Measurements from ENCODE around the gene ZBTB20.

Gene ZBTB20

DNA sequence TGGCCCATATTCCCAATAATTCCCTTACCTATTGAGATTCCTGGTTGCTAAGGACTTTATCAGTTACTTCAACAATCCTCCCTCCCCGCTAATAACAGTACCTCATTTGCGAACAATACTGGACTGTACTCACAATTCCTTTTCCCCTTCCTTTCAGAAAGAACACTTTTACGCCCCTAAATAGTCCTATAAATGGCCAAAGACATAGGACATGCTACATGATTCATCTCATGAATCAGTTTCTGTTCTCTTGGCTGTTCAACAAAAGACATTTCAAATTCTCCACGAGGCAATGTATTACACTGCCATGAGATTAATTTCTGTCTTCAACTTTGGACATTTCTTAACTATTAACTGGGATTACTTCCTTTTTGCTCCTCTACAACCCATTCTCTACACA is 588.8 kb downstream of the ZBTB20 start:
- no peaks in the 10 kb centered on the region for H3K36me3 ChIP-seq (ENCODE audit: control insufficient read depth, insufficient read depth, low read length)
- no peak overlapping the region for H3K4me3 ChIP-seq (ENCODE audit: low read length)
- no peak overlapping the region for H4K5ac ChIP-seq (ENCODE audit: low read length)
- H3K79me2 ChIP-seq (ENCODE audit: control insufficient read depth, insufficient read depth, low read length): no peaks in the 10 kb centered on the region
- no peak overlapping the region for H2BK5ac ChIP-seq (ENCODE audit: low read length)
- H3K23ac ChIP-seq (ENCODE audit: low read length): no peak overlapping the region
- no peak overlapping the region for H4K8ac ChIP-seq (ENCODE audit: low read depth, low read length)
- H3K79me1 ChIP-seq (ENCODE audit: low read length): no peaks in the 10 kb centered on the region
- H3K4me1 ChIP-seq (ENCODE audit: control insufficient read depth, low read depth, low read length): no peaks in the 10 kb centered on the region
- H3K18ac ChIP-seq (ENCODE audit: low read length): no peak overlapping the region
- DNase-seq: no peak
- no peak overlapping the region for H2BK120ac ChIP-seq (ENCODE audit: low read depth, low read length)
- H3K4me2 ChIP-seq (ENCODE audit: low read length): no peak overlapping the region
- no peak overlapping the region for H3K27ac ChIP-seq (ENCODE audit: low read depth, low read length)
- no peaks in the 10 kb centered on the region for H3K27me3 ChIP-seq (ENCODE audit: insufficient read depth, low read length, poor library complexity)
- no peak overlapping the region for H3K9ac ChIP-seq (ENCODE audit: low read length)
- 100% methylated on average over 1 of the region's 4 CpGs for WGBS (ENCODE audit: extremely low coverage, insufficient coverage, low lambda C conversion rate)
- H3K4ac ChIP-seq (ENCODE audit: low read depth, low read length): no peak overlapping the region
- no peak overlapping the region for H2BK15ac ChIP-seq (replicated peaks; ENCODE audit: low read depth)
- H2AK5ac ChIP-seq (ENCODE audit: low read length): no peak overlapping the region
- no peak overlapping the region for H3K56ac ChIP-seq (ENCODE audit: low read length)

DNA sequence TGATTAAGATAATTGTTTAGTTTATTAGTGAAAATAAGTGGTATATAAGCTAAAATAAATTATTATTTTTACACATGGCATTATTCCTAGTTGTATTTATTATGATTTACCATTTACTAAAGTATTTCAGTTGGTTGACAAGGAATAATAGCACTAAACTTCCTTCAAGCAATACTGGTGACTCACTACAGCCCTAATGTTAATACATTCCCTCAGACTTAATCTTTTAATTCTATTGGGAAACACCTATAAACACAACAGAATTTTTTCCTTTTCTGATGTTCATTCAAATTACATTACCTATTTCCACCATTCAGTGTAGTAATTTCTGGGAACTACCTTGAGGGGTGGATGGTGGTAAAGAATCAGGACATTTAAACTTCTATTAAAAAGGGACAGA is 589.3 kb downstream of the ZBTB20 start:
- no peak overlapping the region for H4K8ac ChIP-seq (ENCODE audit: low read depth, low read length)
- H3K23ac ChIP-seq (ENCODE audit: low read length): no peak overlapping the region
- H2BK120ac ChIP-seq (ENCODE audit: low read depth, low read length): no peak overlapping the region
- no peak for DNase-seq
- no peaks in the 10 kb centered on the region for H3K4me1 ChIP-seq (ENCODE audit: control insufficient read depth, low read depth, low read length)
- H3K36me3 ChIP-seq (ENCODE audit: control insufficient read depth, insufficient read depth, low read length): no peaks in the 10 kb centered on the region
- no peaks in the 10 kb centered on the region for H3K79me1 ChIP-seq (ENCODE audit: low read length)
- H3K27me3 ChIP-seq (ENCODE audit: insufficient read depth, low read length, poor library complexity): no peaks in the 10 kb centered on the region
- no peak overlapping the region for H3K18ac ChIP-seq (ENCODE audit: low read length)
- no peak overlapping the region for H2AK5ac ChIP-seq (ENCODE audit: low read length)
- no peak overlapping the region for H3K56ac ChIP-seq (ENCODE audit: low read length)
- H3K79me2 ChIP-seq (ENCODE audit: control insufficient read depth, insufficient read depth, low read length): no peaks in the 10 kb centered on the region
- H3K4ac ChIP-seq (ENCODE audit: low read depth, low read length): no peak overlapping the region
- H3K4me2 ChIP-seq (ENCODE audit: low read length): no peak overlapping the region
- no peak overlapping the region for H3K4me3 ChIP-seq (ENCODE audit: low read length)
- H3K9ac ChIP-seq (ENCODE audit: low read length): no peak overlapping the region
- no peak overlapping the region for H2BK15ac ChIP-seq (replicated peaks; ENCODE audit: low read depth)
- H2BK5ac ChIP-seq (ENCODE audit: low read length): no peak overlapping the region
- H4K5ac ChIP-seq (ENCODE audit: low read length): no peak overlapping the region
- H3K27ac ChIP-seq (ENCODE audit: low read depth, low read length): no peak overlapping the region

DNA sequence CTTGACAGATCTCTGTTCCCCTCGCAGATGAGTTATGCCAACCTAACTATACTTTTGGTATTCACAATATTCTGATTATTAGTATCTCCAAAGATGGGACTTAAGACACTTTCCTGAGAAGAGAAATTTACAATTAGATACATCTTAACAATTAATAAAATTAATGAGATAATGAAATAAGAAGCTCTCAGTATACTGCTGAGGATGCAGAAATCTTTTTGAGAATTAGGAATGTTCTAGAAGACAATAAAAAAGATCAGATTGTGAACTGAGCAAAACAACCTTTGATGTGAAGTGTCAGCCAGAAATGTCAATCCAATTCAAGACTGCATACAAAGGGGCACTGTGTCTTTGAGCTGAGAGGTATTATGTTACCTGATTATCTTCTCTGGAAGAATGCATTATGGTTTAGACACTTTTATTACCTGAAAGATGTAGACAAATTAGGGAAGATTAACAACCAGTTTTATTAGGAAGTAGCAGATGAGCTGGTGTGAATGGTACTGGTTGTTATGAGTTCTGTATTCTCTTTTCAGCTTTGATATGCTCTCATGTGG is 590.4 kb downstream of the ZBTB20 start:
- Histone ChIP-seq H2BK120ac (ENCODE audit: low read depth, low read length) (no peak overlapping the region), H2AK5ac (ENCODE audit: low read length) (no peak overlapping the region), H3K18ac (ENCODE audit: low read length) (no peak overlapping the region), H3K9ac (ENCODE audit: low read length) (no peak overlapping the region), H3K79me1 (ENCODE audit: low read length) (no peaks in the 10 kb centered on the region), H3K4me3 (ENCODE audit: low read length) (no peak overlapping the region), H3K4me1 (ENCODE audit: control insufficient read depth, low read depth, low read length) (no peaks in the 10 kb centered on the region), H3K79me2 (ENCODE audit: control insufficient read depth, insufficient read depth, low read length) (no peaks in the 10 kb centered on the region), H3K4ac (ENCODE audit: low read depth, low read length) (no peak overlapping the region), H3K56ac (ENCODE audit: low read length) (no peak overlapping the region), H2BK5ac (ENCODE audit: low read length) (no peak overlapping the region), H3K36me3 (ENCODE audit: control insufficient read depth, insufficient read depth, low read length) (no peaks in the 10 kb centered on the region), H4K8ac (ENCODE audit: low read depth, low read length) (no peak overlapping the region), H4K5ac (ENCODE audit: low read length) (no peak overlapping the region), H3K23ac (ENCODE audit: low read length) (no peak overlapping the region), H3K4me2 (ENCODE audit: low read length) (no peak overlapping the region), H3K27me3 (ENCODE audit: insufficient read depth, low read length, poor library complexity) (no peaks in the 10 kb centered on the region), H3K27ac (ENCODE audit: low read depth, low read length) (no peak overlapping the region), H2BK15ac (replicated peaks; ENCODE audit: low read depth) (no peak overlapping the region)
- no peak for DNase-seq
- whole genome bisulfite sequencing (ENCODE audit: extremely low coverage, insufficient coverage, low lambda C conversion rate): no CpG with 5 or more reads among the region's 1 CpG

DNA sequence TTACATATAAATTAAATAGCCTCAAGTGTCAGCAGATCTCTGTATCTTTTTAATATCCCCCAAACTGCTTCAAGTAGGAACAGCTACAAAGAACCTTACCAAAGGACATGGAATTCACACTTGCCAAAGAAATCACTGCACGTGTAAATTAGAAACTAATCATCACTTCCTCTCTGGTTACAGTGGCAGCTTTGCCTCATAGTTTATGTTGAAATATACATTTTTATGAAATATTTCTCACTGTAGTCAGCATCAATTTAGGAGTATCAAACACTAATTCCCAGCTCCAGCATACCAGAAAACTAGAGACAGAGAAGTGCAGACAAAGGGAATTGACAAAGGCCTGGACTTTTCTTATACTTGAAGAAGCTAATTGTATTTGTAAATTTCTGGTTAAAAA is 592.4 kb downstream of the ZBTB20 start:
- Histone ChIP-seq H4K8ac (ENCODE audit: low read depth, low read length) (no peak overlapping the region), H4K5ac (ENCODE audit: low read length) (no peak overlapping the region), H2AK5ac (ENCODE audit: low read length) (no peak overlapping the region), H2BK5ac (ENCODE audit: low read length) (no peak overlapping the region), H3K4ac (ENCODE audit: low read depth, low read length) (no peak overlapping the region), H3K27me3 (ENCODE audit: insufficient read depth, low read length, poor library complexity) (no peaks in the 10 kb centered on the region), H3K23ac (ENCODE audit: low read length) (no peak overlapping the region), H2BK120ac (ENCODE audit: low read depth, low read length) (no peak overlapping the region), H3K4me2 (ENCODE audit: low read length) (no peak overlapping the region), H3K56ac (ENCODE audit: low read length) (no peak overlapping the region), H3K4me1 (ENCODE audit: control insufficient read depth, low read depth, low read length) (no peaks in the 10 kb centered on the region), H3K18ac (ENCODE audit: low read length) (no peak overlapping the region), H3K9ac (ENCODE audit: low read length) (no peak overlapping the region), H3K27ac (ENCODE audit: low read depth, low read length) (no peak overlapping the region), H3K36me3 (ENCODE audit: control insufficient read depth, insufficient read depth, low read length) (no peaks in the 10 kb centered on the region), H3K4me3 (ENCODE audit: low read length) (no peak overlapping the region), H2BK15ac (replicated peaks; ENCODE audit: low read depth) (no peak overlapping the region), H3K79me1 (ENCODE audit: low read length) (no peaks in the 10 kb centered on the region), H3K79me2 (ENCODE audit: control insufficient read depth, insufficient read depth, low read length) (no peaks in the 10 kb centered on the region)
- DNase-seq: no peak
- WGBS (ENCODE audit: extremely low coverage, insufficient coverage, low lambda C conversion rate): no CpG with 5 or more reads among the region's 1 CpG

DNA sequence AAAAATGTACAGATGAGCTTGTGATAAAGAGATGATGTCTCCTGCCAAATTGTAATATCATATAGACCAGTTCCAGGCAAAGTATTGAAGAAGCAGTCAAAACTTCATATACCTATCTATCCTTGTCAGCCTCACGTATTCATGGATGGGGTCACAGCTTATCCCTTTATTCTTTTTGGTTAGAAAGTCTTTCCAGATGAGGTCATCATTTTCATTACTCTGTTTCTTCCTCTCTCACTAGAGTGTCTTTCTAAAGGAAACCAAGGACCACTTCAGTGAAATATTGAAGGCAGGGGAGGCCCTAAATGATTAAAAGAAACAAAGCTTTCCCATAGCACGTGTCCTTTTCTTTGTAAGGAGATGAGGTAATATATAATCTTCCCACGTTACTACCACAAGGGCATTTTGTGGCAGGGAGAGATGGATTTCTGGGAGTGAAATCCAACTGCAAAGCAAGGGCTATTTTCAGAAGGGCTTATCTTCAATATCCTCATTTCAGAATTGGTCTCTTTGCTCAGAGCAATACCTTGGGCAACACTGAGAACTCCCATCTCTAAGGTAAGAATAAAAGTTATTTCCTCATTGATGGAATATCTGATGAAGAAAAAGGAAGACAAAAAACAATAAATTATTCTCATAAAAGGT is 593.0 kb downstream of the ZBTB20 start:
- Histone ChIP-seq H3K18ac (ENCODE audit: low read length) (no peak overlapping the region), H2BK15ac (replicated peaks; ENCODE audit: low read depth) (no peak overlapping the region), H3K4me1 (ENCODE audit: control insufficient read depth, low read depth, low read length) (no peaks in the 10 kb centered on the region), H4K8ac (ENCODE audit: low read depth, low read length) (no peak overlapping the region), H3K56ac (ENCODE audit: low read length) (no peak overlapping the region), H3K9ac (ENCODE audit: low read length) (no peak overlapping the region), H3K79me1 (ENCODE audit: low read length) (no peaks in the 10 kb centered on the region), H2BK5ac (ENCODE audit: low read length) (no peak overlapping the region), H3K27ac (ENCODE audit: low read depth, low read length) (no peak overlapping the region), H3K79me2 (ENCODE audit: control insufficient read depth, insufficient read depth, low read length) (no peaks in the 10 kb centered on the region), H4K5ac (ENCODE audit: low read length) (no peak overlapping the region), H3K4me3 (ENCODE audit: low read length) (no peak overlapping the region), H3K23ac (ENCODE audit: low read length) (no peak overlapping the region), H3K4ac (ENCODE audit: low read depth, low read length) (no peak overlapping the region), H2BK120ac (ENCODE audit: low read depth, low read length) (no peak overlapping the region), H3K36me3 (ENCODE audit: control insufficient read depth, insufficient read depth, low read length) (no peaks in the 10 kb centered on the region), H3K27me3 (ENCODE audit: insufficient read depth, low read length, poor library complexity) (no peaks in the 10 kb centered on the region), H3K4me2 (ENCODE audit: low read length) (no peak overlapping the region), H2AK5ac (ENCODE audit: low read length) (no peak overlapping the region)
- no peak for DNase-seq
- no CpG with 5 or more reads among the region's 3 CpGs for WGBS (ENCODE audit: extremely low coverage, insufficient coverage, low lambda C conversion rate)

DNA sequence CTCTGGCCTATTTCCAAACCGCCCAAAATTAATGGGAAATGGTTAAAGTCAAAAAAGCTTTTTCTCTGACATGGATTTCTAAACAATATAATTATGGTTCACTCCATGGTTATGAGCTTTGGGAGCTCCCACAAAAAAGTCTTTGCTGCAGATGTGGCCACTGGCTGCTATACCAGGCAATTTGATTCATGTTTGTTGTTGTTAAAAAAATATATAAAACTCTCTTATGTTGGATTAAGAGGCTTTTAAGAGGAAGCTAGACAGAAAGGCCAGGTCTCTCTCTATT is 594.6 kb downstream of the ZBTB20 start:
- Histone ChIP-seq H3K36me3 (ENCODE audit: control insufficient read depth, insufficient read depth, low read length) (no peaks in the 10 kb centered on the region), H2BK120ac (ENCODE audit: low read depth, low read length) (no peak overlapping the region), H4K5ac (ENCODE audit: low read length) (no peak overlapping the region), H3K79me2 (ENCODE audit: control insufficient read depth, insufficient read depth, low read length) (no peaks in the 10 kb centered on the region), H2BK5ac (ENCODE audit: low read length) (no peak overlapping the region), H3K56ac (ENCODE audit: low read length) (no peak overlapping the region), H4K8ac (ENCODE audit: low read depth, low read length) (no peak overlapping the region), H3K79me1 (ENCODE audit: low read length) (no peaks in the 10 kb centered on the region), H3K4me1 (ENCODE audit: control insufficient read depth, low read depth, low read length) (no peaks in the 10 kb centered on the region), H3K4me3 (ENCODE audit: low read length) (no peak overlapping the region), H3K18ac (ENCODE audit: low read length) (no peak overlapping the region), H3K27ac (ENCODE audit: low read depth, low read length) (no peak overlapping the region), H3K23ac (ENCODE audit: low read length) (no peak overlapping the region), H3K4ac (ENCODE audit: low read depth, low read length) (no peak overlapping the region), H3K4me2 (ENCODE audit: low read length) (no peak overlapping the region), H2AK5ac (ENCODE audit: low read length) (no peak overlapping the region), H2BK15ac (replicated peaks; ENCODE audit: low read depth) (no peak overlapping the region), H3K27me3 (ENCODE audit: insufficient read depth, low read length, poor library complexity) (no peaks in the 10 kb centered on the region), H3K9ac (ENCODE audit: low read length) (no peak overlapping the region)
- WGBS (ENCODE audit: extremely low coverage, insufficient coverage, low lambda C conversion rate): no CpG with 5 or more reads among the region's 1 CpG
- no peak for DNase-seq
